ENCODE results near the gene RAD23A. TPM values are rescaled to one million over a fixed set of nuclear protein-coding genes. Genes with fewer than 3 reads are reported as not detected.

RAD23A gene
- total and polyA plus RNA-seq, 2 of the 4 experiments (the other 2 are of a cell fraction) = 54.3 to 67.8 TPM

- H3K9me1 ChIP-seq (ENCODE audit: insufficient read depth, low read length) = no peaks in the 10 kb centered on the region
- no peak overlapping the region for H2BK20ac ChIP-seq (ENCODE audit: low read depth, low read length)
- dilution Hi-C loops (cut with HindIII; ENCODE audit: low sequenced_read_pairs, unreplicated experiment) = no loop called here
- no peak overlapping the region for H3K4me2 ChIP-seq (ENCODE audit: low read depth, low read length)
- no peak overlapping the region for H2AFZ ChIP-seq (replicated peaks; ENCODE audit: low read length, poor library complexity)
- POLR2A ChIA-PET (ENCODE audit: unreplicated experiment) = no interaction called here
- CTCF ChIA-PET = interaction anchor here (1.0 kb wide), 1 partner anchor 19 kb away, joined by 3 read pairs; no protein-coding TSS in a partner anchor
- H3K27ac ChIP-seq (ENCODE audit: insufficient read depth, low read length) = no peak overlapping the region
- no peak overlapping the region for H3K23ac ChIP-seq (ENCODE audit: low read depth, low read length)
- no peak overlapping the region; the same call in 1 of the 2 replicates for H2AK5ac ChIP-seq (ENCODE audit: low read depth, low read length)
- no peaks in the 10 kb centered on the region for H3K27me3 ChIP-seq (ENCODE audit: control insufficient read depth, insufficient read depth, low read length)
- in situ Hi-C loops (cut with MboI; ENCODE audit: low sequenced_read_pairs) = no loop called here
- whole genome bisulfite sequencing, 2 experiments (ENCODE audit: extremely low coverage in 2 of 2, insufficient read length in 1 of 2) = 100% methylated on average over 1 of the region's 14 CpGs; no CpG with 5 or more reads in 1 of the 2 experiments
- no peak overlapping the region for H3K56ac ChIP-seq (ENCODE audit: extremely low read depth, insufficient read depth, low read length)
- H3K79me1 ChIP-seq (ENCODE audit: low read depth in 1 of 2, low read length in 2 of 2) = 0 out of 4 replicates have a peak, but pooled peaks cover 0 to 3% of the 10 kb centered on the region in 2 experiments
- H3K4me3 ChIP-seq (ENCODE audit: insufficient read depth, low read depth, low read length) = no peak overlapping the region
- TF ChIP-seq SMC3 (IDR thresholded peaks at IDR 0.05; ENCODE audit: low read depth, low read length) (no peak), MAZ (IDR thresholded peaks at IDR 0.05; ENCODE audit: borderline replicate concordance, low read depth, low read length) (no peak), MXI1 (IDR thresholded peaks at IDR 0.05; ENCODE audit: borderline replicate concordance, low read depth, low read length) (no peak), USF2 (IDR thresholded peaks at IDR 0.05; ENCODE audit: low read depth, low read length) (no peak), BHLHE40 (IDR thresholded peaks at IDR 0.05; ENCODE audit: low read depth, low read length) (no peak), FOS (IDR thresholded peaks at IDR 0.05; ENCODE audit: low read depth, low read length) (no peak), MAFK (IDR thresholded peaks at IDR 0.05; ENCODE audit: low read depth, low read length) (no peak), CTCF (conservative IDR thresholded peaks at IDR 0.05; ENCODE audit: low read depth, low read length) (no peak), RAD21 (IDR thresholded peaks at IDR 0.05; ENCODE audit: low read length) (no peak), CEBPB (IDR thresholded peaks at IDR 0.05; ENCODE audit: low read depth, low read length) (no peak), ELK1 (IDR thresholded peaks at IDR 0.05; ENCODE audit: borderline replicate concordance, low read depth, low read length) (no peak), CHD1 (IDR thresholded peaks at IDR 0.05; ENCODE audit: low read depth, low read length) (no peak), POLR2A (IDR thresholded peaks at IDR 0.05; ENCODE audit: low read depth, low read length) (no peak), RFX5 (IDR thresholded peaks at IDR 0.05; ENCODE audit: low read depth, low read length) (no peak), NFE2L2 (IDR thresholded peaks at IDR 0.05; ENCODE audit: low read depth, low read length) (no peak)
- no peak overlapping the region for H4K5ac ChIP-seq (ENCODE audit: low read depth, low read length)
- H3K18ac ChIP-seq (ENCODE audit: low read depth, low read length) = no peak overlapping the region
- H3K4ac ChIP-seq (ENCODE audit: low read depth, low read length) = no peak overlapping the region
- H4K91ac ChIP-seq (ENCODE audit: insufficient read depth, low read depth, low read length) = no peak overlapping the region
- intact Hi-C loops (cut with micrococcal nuclease) = no loop called here
- no peak overlapping the region for H2BK5ac ChIP-seq (ENCODE audit: low read depth, low read length, poor library complexity, severe bottlenecking)
- no peak overlapping the region for H4K8ac ChIP-seq (ENCODE audit: low read depth in 2 of 2, low read length in 2 of 2)
- no TSS peak for BruUV-seq (replicated peaks)
- H3K14ac ChIP-seq (replicated peaks; ENCODE audit: low read depth, low read length) = no peak overlapping the region
- H3K36me3 ChIP-seq (ENCODE audit: control insufficient read depth, insufficient read depth, low read length) = peaks cover 11% of the 10 kb centered on the region
- no peak for DNase-seq
- H3K9me3 ChIP-seq (ENCODE audit: control insufficient read depth, insufficient read depth, low read length) = no peaks in the 10 kb centered on the region
- H3K9ac ChIP-seq (ENCODE audit: low read depth, low read length) = no peak overlapping the region
- H4K20me1 ChIP-seq (ENCODE audit: insufficient read depth, low read length) = no peaks in the 10 kb centered on the region
- peak overlapping the region; percentile 61 for H2AK9ac ChIP-seq (replicated peaks; ENCODE audit: low read depth, low read length, poor library complexity)
- no peak overlapping the region for H2BK15ac ChIP-seq (ENCODE audit: low read depth, low read length)
- no peak for ATAC-seq (ENCODE audit: low read depth)
- H2BK120ac ChIP-seq (ENCODE audit: low read depth, low read length) = no peak overlapping the region
- peaks cover 1% of the 10 kb centered on the region; the same call in 1 of the 2 replicates for H3K4me1 ChIP-seq (ENCODE audit: control insufficient read depth, insufficient read depth, low read length)
Observed at GRCh38 chr19:12918253-12918652, 27.4 kb upstream of the RAD23A start.

All from IMR-90 (cell line).